Measurements from ENCODE around the gene RUVBL1. TPM values are rescaled to one million over a fixed set of nuclear protein-coding genes. Genes with fewer than 3 reads are reported as not detected.

Gene RUVBL1
- total RNA-seq, 1 experiment from 2014 or later: 115 TPM

DNA sequence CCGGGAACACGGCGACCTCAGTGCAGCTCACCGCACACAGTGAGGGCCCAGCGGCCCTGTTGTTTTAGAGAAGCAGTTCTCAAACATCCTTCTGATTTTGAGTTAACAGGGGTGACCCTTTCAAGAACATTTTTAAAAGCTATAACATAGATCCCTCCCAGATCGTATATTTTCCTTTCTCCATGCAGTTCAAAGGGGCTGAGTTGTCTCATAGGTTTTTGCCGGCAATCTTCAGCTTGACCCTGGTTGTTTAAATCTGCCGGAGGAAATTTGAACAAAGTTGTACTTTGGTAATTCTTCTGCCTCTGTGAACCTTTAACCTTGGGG is 44.0 kb upstream of the RUVBL1 start:
- no peaks in the 10 kb centered on the region for H3K36me3 ChIP-seq (ENCODE audit: low read depth)
- H3K27ac ChIP-seq: no peak overlapping the region
- ChIA-PET CTCF (no interaction called here), POLR2A (ENCODE audit: unreplicated experiment) (interaction anchor here (0.6 kb wide), 1 partner anchor 34 kb away, joined by 3 read pairs; no protein-coding TSS in a partner anchor)
- no peak overlapping the region for H2AFZ ChIP-seq
- no TSS peak for BruUV-seq (replicated peaks)
- H3K4me3 ChIP-seq: no peak overlapping the region
- peaks cover 5% of the 10 kb centered on the region; the same call in 1 of the 2 replicates for H4K20me1 ChIP-seq (ENCODE audit: insufficient read depth)
- no peak for DNase-seq
- H3F3A ChIP-seq (ENCODE audit: insufficient read depth, low read depth): peaks cover 6% of the 10 kb centered on the region; the same call in 1 of the 2 replicates
- intact Hi-C loops (cut with micrococcal nuclease; ENCODE audit: unreplicated experiment): no loop called here
- H3K4me2 ChIP-seq: no peak overlapping the region
- peaks cover 5% of the 10 kb centered on the region; the same call in 1 of the 2 replicates for H3K4me1 ChIP-seq (replicated peaks; ENCODE audit: insufficient read depth)
- no peaks in the 10 kb centered on the region for H3K27me3 ChIP-seq (ENCODE audit: insufficient read depth, low read depth)
- no peaks in the 10 kb centered on the region for H3K9me2 ChIP-seq (ENCODE audit: insufficient read depth)
- H3K9me3 ChIP-seq (ENCODE audit: insufficient read depth, low read depth): no peaks in the 10 kb centered on the region
- peaks cover 17% of the 10 kb centered on the region for H3K79me2 ChIP-seq (ENCODE audit: low read depth)
- TF ChIP-seq CTCF (conservative IDR thresholded peaks at IDR 0.05): no peak

DNA sequence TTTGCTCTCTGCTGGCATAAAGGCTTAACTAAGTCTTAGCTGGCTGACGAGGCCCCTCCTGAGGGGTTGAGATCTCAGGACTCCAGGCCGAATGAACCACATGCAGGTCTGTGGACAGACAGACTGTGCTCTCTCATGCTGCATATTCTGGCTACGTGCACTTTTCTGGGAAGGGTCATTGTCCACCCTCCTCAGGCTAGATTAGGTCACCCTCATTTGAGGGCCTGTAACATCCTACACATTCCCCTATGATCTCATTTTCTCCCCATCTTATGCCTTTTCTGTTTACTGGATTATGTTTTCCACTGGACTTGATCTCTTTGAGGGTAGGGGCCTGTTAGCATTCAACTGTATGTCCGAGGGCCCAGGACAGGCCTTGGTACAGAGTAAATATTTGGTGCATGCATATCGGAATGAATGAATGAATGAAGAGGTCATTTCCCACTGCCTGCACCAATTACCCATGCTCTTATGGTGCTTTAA is 43.4 kb upstream of the RUVBL1 start:
- no peak overlapping the region for H2AFZ ChIP-seq
- POLR2A ChIA-PET (ENCODE audit: unreplicated experiment): no interaction called here
- H3K4me3 ChIP-seq: no peak overlapping the region
- H3K9me2 ChIP-seq (ENCODE audit: insufficient read depth): no peaks in the 10 kb centered on the region
- no peaks in the 10 kb centered on the region for H3K27me3 ChIP-seq (ENCODE audit: insufficient read depth, low read depth)
- CTCF ChIA-PET: no interaction called here
- no peaks in the 10 kb centered on the region for H3K9me3 ChIP-seq (ENCODE audit: insufficient read depth, low read depth)
- BruUV-seq (replicated peaks): no TSS peak
- no peak overlapping the region for H3K27ac ChIP-seq
- H3K36me3 ChIP-seq (ENCODE audit: low read depth): no peaks in the 10 kb centered on the region
- H3K79me2 ChIP-seq (ENCODE audit: low read depth): peaks cover 11% of the 10 kb centered on the region
- H3K4me2 ChIP-seq: no peak overlapping the region
- H3F3A ChIP-seq (ENCODE audit: insufficient read depth, low read depth): peaks cover 6% of the 10 kb centered on the region; the same call in 1 of the 2 replicates
- intact Hi-C loops (cut with micrococcal nuclease; ENCODE audit: unreplicated experiment): no loop called here
- TF ChIP-seq CTCF (conservative IDR thresholded peaks at IDR 0.05): no peak
- TF ChIP-seq EZH2 (IDR thresholded peaks at IDR 0.05; ENCODE audit: low read depth): no peak
- DNase-seq: no peak
- peaks cover 5% of the 10 kb centered on the region; the same call in 1 of the 2 replicates for H4K20me1 ChIP-seq (ENCODE audit: insufficient read depth)
- H3K4me1 ChIP-seq (replicated peaks; ENCODE audit: insufficient read depth): peaks cover 5% of the 10 kb centered on the region; the same call in 1 of the 2 replicates

- Histone ChIP-seq H3F3A (ENCODE audit: insufficient read depth, low read depth) (no peaks in the 10 kb centered on the region), H3K36me3 (ENCODE audit: low read depth) (0 out of 2 replicates have a peak, but pooled peaks cover 5% of the 10 kb centered on the region), H3K9me2 (ENCODE audit: insufficient read depth) (no peaks in the 10 kb centered on the region), H4K20me1 (ENCODE audit: insufficient read depth) (no peaks in the 10 kb centered on the region; the same call in none of the 2 replicates), H3K27ac (no peak overlapping the region), H3K27me3 (ENCODE audit: insufficient read depth, low read depth) (no peaks in the 10 kb centered on the region), H3K4me2 (no peak overlapping the region), H2AFZ (no peak overlapping the region), H3K4me3 (no peak overlapping the region), H3K4me1 (replicated peaks; ENCODE audit: insufficient read depth) (no peaks in the 10 kb centered on the region), H3K9me3 (ENCODE audit: insufficient read depth, low read depth) (no peaks in the 10 kb centered on the region), H3K79me2 (ENCODE audit: low read depth) (peaks cover 11% of the 10 kb centered on the region; the same call in 1 of the 2 replicates)
- POLR2A ChIA-PET (ENCODE audit: unreplicated experiment): interaction anchor here (0.6 kb wide), 1 partner anchor 340 kb away, joined by 8 read pairs; no protein-coding TSS in a partner anchor
- DNase-seq: no peak
- no peak for TF ChIP-seq CTCF (conservative IDR thresholded peaks at IDR 0.05)
- no peak for TF ChIP-seq EZH2 (IDR thresholded peaks at IDR 0.05; ENCODE audit: low read depth)
- intact Hi-C loops (cut with micrococcal nuclease; ENCODE audit: unreplicated experiment): no loop called here
- CTCF ChIA-PET: no interaction called here
- BruUV-seq (replicated peaks): no TSS peak
These were observed 39.8 kb upstream of the RUVBL1 start for GRCh38 chr3:128163432-128163831.
